Stimulated activated CD8-positive, alpha-beta memory T cell treated with anti-CD3 and anti-CD28 coated beads, Interleukin-2, amount 100 ng/mL, for 48 hours (primary cell): ENCODE measurements around the gene PSMC4.

ENCODE experiments used
- DNase-seq, 2 donors: peaks; one replicate each; pipeline ENCODE4 v3.0.0-alpha.2; 2020; ENCODE audit warnings: low read depth in 2 of 2

The PSMC4 gene

DNA sequence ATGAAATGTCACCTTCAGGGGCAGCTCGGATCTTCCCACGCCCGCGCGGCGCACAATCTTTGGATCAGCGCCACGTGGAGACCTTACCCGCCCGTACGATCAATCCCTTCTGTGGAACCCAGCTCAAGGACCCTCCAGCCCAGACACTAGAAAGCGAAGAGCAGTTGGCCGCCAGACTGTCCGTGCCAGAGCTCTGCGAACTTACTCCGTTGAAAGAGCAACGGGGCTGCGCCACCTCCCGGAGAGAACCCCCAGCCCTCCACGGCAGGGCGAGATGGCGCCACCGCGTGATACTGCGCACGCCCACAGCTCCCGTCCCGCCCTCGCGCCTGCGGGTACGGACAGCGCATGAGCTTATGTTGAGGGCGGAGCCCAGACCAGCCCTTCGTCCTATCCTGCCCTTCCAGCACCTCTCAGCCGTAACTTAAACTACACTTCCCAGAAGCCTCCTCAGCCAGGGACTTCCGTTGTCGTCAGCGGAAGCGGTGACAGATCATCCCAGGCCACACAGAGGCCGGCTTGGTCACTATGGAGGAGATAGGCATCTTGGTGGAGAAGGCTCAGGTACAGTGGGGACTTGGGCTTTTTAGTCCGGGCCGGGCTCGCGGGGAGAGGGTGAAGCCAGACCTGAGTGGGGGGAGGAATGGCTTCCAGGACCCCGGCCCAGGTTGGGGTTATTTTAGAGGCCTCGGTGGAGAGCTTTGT, at the start of gene PSMC4:
TSS of gene PSMC4 (plus strand) at position 491 of the 705 bp plus-strand sequence. CDS start at position 529, 38 bp downstream.
- DNase-seq = peak; percentile 97 to 98

DNA sequence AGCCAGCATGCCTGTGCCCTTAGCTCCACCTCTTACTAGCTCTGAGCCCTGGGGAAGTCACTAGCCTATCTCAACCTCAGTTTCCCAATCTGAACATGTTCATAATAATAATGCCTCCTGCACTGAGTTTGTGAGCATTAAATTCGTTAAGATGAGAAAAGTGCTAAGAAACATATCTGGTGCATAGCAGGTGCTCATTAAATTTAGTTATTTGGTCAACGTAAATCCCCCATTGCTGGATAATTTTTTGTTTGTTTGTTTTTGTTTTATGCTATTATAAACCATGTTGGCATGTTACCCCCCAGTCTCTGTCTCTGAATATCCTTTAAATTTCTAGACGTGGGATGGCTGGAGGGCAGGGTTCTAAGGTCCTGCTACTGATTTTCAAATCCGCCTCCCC, 47.1 kb upstream of the PSMC4 start:
- DNase-seq = no peak

DNA sequence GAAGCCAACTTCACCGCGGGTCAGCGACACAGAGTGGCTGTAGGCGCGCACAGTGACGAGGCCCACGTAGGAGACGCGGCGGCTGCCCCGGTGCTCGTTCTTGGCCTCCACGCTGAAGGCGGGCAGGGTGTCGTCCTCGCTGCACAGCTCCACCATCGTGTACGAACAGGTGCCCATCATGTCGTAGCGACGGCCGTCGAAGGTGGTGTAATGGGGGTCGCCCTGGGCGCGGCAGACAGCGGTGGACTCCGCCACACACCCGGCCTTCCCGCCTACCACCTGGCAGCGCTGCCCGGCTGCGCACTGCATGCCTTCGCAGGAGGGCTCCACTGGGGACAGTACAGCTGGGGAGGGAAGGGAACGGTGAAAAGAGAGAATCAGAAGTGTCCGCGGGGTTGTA, 46.6 kb upstream of the PSMC4 start:
- DNase-seq = no peak

DNA sequence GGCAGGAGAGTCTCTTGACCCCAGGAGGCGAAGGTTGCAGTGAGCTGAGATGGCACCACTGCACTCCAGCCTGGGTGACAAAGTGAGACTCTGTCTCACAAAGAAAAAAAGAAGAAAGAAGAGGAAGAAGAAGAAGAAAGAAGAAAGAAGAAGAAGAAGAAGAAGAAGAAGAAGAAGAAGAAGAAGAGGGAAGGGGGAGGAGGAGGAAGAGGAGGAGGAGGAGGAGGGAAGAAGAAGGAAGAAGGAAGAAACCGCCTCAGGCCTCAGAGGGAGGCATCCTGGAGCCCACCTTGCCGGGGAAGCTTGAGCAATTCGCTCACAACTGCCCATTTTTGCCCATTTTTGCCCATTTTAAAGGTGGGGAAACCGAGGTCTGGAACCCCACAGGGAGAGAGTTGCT, 46.0 kb upstream of the PSMC4 start:
- DNase-seq = no peak

DNA sequence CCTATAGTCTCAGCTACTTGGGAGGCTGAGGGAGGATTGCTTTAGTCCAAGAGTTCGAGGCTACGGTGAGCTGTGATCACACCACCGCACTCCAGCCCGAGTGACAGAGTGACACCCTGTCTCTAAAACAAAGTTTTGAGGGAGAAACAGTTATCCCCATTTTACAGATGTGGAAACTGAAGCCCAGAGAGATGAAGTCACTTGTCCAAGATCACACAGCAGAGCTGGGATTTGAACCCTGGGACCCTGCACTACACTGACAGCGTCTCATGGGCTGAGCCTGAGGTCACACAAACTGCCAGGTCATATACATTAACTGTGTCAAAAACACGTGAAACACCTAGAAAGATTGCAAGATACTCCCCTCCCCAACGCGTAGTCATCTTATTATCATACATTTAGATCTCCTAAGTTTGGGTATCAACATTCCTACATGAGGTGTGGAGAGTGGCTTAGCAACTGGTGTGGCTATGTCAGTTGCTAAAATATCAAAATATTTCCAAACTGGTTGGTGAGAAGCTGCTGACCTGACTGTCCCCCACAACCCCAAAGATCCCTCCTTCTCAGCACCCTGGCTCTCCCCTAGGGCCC, 44.7 kb upstream of the PSMC4 start:
- DNase-seq = no peak

DNA sequence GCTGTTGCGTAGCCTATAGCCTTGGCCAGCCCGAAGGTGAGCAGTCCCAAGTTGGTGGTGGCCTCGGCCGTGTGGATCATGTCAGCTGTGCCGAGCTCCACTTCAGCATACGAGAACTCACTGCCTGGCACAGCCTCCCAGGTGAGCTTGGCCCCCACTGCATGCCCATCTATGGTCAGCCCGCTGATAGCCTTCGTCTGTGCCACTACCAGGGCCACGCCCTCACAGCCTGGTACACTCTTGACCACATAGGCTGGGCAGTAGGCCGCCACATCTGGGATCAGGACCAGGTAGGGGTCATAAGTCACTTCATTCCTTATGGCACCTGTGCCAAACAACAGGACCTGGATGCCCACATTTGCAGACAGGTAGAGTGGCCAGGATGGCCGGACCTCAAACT, 43.9 kb upstream of the PSMC4 start:
- DNase-seq = no peak

DNA sequence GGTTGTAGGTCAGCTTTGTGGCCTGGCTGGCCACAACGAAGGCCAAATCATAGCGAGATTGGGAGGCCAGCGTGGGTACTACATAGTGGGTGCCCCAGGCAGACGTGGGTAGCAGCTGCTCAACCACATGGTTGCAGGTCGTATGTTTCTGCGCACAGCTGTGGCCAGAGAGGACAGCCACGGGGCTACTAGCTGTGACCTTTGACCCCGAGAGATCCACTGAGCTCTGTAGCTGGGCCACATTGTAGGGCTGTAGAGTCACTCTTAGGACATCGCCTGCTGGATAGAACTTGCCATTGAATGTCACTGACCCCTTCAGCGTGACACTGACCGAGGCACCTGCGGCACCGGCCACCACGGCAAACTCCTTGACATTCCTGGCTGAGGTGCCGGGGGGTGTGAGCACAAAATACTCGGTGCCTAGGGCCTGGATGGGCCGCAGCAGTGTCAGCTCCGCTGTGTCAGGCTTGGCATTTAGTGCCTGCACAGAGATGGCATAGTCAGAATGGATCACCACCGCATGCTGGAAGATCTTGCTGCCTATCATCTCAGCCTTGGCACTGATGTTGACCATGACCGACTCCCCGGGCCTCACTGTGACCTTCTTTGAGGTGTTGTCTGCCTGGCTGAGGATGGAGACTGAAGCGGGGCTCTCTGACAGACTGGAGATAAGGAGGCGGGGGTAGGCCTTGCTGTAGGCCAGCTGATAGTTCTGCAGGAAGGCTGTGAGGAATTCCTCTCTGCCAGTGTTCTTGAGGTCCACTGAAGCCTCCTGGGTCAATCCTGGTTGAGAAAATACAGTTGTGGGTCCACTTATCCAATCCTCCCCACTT, 43.2 kb upstream of the PSMC4 start:
- no peak for DNase-seq

DNA sequence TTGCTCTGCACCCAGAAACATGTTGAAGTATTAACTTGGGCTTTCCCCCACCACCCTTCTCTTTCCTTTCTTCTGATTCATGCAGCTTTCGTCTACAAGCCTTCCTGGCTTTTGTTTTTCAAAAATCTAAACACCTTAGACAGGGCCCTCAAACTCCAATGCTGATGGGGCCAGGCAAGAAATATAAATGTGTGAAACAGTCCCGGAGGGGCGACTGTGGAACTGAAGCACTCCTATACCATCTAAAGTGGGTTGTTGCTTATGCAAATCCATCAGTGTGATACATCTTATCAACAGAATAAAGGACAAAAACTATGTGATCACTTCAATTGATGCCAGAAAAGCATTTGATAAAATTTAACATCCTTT, 42.6 kb upstream of the PSMC4 start:
- DNase-seq = no peak

DNA sequence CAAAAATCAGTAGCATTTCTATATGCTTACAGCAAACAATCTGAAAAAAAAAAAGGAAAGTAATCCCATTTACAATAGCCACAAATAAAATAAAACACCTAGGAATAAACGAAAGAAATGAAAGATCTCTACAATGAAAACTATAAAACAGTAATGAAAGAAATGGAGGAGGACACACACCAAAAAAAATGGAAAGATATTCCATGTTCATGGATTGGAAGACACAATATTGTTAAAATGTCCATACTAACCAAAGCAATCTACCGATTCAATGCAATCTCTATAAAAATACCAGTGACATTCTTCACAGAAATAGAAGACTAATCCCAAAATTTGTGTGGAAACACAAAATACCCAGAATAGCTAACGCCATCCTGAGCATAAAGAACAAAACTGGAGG, 41.2 kb upstream of the PSMC4 start:
- no peak for DNase-seq

DNA sequence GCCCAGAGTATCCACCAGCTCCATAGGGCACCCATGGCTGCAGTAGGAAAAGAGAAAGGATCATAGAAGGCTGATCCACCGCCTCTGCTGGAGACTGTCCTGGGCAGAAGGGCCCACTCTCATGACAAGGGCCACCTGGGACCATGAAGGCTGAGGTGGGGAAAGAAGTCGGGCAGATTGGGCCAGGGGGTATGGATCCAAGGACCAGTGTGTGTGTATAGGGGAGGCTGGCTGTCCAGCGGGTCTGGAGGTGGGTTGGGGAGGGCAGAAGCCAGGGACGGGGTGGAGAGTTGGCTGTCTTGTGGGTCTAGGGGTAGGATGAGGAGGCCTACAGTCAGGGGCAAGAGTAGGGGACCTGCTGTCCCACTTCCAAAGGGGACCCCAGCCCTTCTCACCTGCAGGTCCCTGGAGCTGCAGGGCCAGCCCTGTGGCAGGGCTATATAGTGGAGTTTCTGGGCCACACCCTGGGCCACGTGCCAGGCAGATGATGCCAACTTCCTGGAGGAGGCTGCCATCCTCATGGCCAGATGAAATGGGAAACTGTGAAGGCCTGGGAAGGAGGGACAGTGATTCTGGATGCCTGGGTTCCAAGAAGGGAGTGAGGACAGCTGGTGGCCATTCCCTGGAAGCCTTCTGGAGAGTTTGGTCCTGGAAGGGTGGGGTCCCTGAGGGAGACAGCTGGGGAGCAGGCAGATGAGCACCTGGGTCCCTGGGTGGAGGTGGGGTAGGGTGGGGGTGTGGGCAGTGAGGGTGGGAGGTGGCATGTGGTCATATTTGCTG, 36.2 kb upstream of the PSMC4 start, which contains the start of gene FCGBP:
TSS of gene FCGBP (minus strand) at position 51 of the 780 bp plus-strand sequence.
- DNase-seq = no peak

DNA sequence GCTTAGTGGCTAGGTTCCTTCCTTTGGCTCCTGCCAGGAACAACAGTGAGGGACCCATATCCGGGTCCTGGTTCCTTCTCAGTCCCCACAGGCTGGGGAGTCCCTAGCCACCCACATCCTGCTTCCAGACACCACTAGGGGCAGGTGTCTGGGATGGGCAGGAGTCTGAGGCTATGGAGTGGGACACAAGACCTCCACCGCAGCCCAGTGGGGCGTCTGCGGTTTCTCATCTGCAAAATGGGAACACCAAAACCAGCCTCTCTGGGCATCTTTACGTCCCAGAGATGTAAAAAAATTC, 35.7 kb upstream of the PSMC4 start:
- DNase-seq = no peak

DNA sequence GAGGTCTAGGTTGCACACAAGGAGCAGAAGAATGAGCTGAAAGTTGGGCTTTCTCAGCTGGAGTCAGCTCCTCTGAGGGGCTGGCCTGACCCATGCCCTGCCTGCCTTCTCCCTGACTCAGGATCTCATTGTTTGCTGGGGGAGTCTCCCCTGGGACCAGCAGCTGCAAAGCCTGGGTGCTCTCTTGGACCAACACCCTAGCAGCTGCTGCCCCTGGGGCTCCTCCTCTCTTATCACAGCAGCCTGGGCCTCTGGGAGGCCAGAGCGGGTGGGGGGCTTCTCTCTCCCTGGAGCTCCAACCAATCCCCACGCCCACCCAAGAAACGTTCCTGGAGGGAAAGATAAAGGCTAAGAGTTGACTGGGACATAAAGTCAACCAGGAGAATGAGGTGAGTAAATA, 34.9 kb upstream of the PSMC4 start:
- no peak for DNase-seq

DNA sequence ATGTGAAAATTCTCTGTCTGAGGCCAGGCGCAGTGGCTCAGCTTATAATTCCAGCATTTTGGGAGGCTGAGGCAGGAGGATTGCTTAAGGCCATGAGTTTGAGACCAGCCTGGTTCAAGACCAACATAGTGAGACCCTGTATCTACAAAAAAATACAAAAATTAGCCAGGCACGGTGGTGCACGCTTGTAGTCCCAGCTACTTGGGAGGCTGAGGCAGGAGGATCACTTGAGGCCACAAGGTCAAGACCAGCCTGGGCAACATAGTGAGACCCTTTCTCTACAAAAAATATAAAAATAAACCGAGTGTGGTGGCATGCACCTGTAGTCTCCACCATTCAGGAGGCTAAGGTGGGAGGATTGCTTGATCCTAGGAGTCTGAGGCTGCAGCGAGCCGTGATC, 34.3 kb upstream of the PSMC4 start:
- no peak for DNase-seq

DNA sequence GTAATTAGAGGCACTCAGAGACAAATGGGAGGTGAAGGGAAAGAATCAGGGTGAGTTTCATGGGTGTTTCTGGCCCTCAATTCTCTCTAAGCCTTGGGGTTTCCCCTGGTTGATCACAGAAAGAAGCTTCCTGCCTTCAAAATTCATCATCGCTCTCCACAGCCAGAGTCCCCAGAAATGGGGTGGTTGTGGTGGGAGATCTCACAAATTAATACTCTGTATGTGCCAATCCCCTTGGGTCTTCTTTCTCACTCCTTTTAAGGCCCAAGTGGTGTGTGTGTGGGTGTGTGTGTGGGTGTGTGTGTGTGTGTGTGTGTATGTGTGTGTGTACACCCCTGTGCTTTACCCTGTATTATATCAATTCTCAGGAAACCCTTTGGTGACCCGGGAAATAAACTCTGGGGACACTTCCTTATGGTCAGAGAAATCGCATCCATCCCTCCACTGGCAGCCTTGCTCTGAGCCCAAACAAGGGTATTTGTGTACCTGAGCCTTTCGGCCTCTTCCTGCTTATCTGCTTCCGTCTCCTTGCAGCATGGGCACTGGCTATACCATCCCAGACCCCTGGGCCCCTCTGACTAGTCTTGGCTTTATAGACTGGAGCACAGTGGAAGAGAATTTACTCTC, 33.8 kb upstream of the PSMC4 start:
- DNase-seq = peak in 1 of 2 donors; percentile 13

DNA sequence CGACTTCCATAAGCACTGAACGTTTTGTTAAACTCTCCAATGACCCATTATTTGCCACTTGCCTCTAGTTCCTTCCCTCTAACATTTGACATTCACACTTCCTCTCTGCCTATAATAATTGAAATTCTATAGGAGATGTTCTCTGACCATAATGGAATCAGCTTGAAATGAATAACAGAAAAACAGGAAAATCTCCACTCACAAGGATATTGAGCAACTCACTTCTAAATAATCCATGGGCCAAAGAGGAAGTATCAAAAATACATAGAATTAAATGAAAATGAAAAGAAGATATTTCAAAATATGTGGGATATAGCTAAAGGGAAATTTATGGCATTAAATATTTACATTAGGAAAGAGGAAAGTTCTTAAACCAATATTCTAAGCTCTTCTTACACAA, 33.2 kb upstream of the PSMC4 start:
- no peak for DNase-seq

DNA sequence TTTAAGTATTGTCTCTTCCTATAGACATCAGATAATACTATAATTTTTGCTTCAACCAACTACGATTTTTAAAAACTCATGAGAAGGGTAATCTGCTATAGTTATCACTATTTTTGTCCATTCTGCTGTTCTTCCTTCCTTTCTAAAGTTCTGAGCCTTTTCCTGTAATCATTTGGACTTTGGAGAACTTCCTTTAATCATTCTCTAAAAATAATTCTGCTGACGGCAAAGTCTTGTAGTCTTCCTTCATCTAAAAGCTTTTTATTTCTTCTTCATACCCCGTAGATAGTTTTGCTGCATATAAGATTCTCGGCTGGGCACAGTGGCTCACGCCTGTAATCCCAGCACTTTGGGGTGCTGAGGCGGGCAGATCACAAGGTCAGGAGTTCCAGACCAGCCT, 31.4 kb upstream of the PSMC4 start:
- DNase-seq = no peak

DNA sequence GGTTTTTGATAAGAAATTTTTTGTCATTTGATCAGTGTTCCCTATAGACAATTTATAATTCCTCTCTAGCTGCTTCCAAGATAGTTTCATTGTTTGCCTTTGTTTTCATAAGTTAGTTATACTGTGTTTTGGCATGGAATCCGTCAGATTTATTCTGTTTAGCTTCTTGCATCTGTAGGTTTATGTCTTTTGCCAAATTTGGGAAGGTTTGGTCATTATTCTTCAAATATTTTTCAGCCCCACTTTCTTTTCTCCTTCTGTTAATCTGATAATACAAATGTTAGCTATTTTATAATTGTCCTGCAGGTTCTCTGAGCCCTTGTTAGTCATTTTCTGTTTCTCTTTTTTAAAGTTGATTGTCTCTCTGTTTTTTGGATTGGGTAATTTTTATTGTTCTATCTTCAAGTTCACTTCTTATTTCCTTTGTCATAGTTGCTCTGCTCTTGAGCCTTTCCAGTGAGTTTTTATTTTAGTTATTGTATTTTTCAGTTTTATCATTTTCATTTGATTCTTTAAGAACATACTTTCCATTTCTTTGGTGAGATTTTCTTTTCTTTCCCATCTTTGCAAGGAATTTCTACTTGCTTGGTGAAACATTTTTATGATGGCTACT, 30.6 kb upstream of the PSMC4 start:
- no peak for DNase-seq

DNA sequence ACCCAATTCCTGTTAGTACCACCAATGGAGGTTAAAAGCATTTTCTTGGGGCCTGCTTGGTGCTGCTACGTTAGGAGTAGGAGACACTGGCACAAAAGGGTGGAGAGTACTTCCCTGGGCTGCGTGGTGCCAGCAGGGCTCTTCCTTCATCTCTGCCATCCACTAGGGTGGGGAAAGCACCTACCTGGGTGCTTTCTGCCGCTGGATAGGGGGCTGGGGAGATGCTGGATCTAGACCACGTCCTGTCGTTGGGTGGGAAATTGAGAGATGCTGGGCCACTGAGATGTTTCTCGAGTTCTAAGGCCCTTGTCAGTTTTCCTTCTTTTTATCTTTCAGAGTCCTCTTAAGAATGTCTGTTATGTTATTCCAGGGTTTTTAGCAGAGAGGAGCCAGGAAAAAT, 29.8 kb upstream of the PSMC4 start:
- no peak for DNase-seq

DNA sequence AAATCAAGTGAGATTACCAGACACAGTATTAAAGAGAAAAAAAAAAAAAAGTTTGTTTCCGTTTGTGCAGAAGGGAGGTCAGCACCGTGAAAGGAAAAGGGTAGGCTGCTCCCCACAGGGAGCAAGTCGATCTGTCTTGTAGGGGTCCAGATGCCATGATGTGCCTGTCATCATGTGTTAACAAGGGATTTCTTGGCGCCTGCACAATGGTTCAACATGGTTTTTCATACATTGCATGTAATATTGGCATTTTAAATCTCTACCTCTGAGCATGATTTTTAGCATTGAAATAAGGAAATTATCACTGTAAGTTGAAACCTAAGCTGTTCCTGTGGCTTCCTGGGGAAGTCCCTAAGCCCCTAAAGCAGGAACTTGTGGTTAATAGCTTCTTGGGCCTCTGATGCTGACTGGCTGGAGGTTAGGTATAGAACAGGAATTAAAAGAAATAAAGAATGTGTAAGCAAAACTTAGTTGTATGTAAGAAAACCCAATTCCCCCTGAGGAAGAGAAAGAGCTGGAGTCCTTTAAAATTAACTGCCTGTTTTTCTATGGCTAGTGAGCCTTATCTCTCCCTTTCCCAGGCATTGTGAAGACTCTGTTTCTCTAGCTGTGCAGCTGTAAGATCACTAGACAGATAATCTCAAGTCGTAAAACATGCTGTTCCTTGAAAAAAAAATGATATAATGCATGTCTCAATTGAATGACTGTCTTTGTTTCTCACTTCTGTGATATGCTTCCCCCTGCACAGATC, 29.2 kb upstream of the PSMC4 start:
- DNase-seq = no peak

DNA sequence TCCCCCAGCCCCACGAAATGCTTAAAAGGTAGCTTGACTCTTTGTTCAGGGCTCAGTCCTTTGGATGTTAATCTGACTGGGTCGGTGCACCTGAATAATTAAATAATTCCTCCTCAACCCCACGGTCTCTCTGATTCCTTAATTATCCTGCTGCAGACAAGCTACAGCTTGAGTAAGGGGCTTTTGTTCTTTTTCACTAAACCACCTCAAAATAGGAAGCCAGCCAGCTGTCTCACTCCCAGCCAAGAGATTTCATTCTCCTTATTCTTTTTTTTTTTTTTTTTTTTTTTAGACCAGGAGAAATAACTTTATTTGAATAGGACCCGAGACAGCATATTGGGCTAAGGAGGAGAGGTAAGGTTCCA, 28.6 kb upstream of the PSMC4 start:
- no peak for DNase-seq

DNA sequence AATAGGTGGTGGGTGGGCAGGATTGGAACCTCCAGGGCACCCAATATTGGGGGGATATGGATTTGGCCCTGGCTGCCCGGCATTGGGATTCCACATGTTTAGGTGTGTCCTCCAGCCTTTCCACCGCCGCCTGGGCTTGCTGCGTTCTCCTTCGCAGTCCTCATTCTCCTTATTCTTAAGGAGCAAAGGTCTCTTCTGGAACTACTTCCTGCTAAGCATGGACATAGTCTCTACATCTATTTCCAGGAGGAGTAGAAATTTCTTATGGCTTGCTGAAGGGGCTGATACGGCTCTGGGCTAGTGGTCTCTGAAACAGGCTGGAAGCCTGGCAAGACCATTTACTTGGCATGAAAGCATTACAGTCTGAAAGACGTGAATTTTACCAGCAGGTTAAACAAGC, 27.4 kb upstream of the PSMC4 start:
- DNase-seq = no peak
